ENCODE measurements around the gene IFT27.

GRCh38 chr22:36764060-36764459 lies 11.9 kb downstream of the IFT27 start:
- TF ChIP-seq CTCF (IDR thresholded peaks at IDR 0.05; ENCODE audit: low read depth, low read length, poor library complexity, severe bottlenecking) (no peak), EZH2phosphoT487 (IDR thresholded peaks at IDR 0.05; ENCODE audit: borderline replicate concordance, low read length) (no peak)

Data from DOHH2 (cell line).